K562 (cell line): ENCODE results near the gene UBA52. TPM values are rescaled to one million over a fixed set of nuclear protein-coding genes. Genes with fewer than 3 reads are reported as not detected.

Source experiments
- ASH1L ChIP-seq: fragments of 450-650 bp; IDR thresholded peaks from 2 replicates; pipeline ENCODE4 v1.6.1; 2018; ENCODE audit warnings: borderline replicate concordance, mild to moderate bottlenecking, low read depth; ENCODE audit not compliant: partially characterized antibody
- CBFA2T2 ChIP-seq: fragments of 450-650 bp; conservative IDR thresholded peaks from 2 replicates; pipeline ENCODE4 v1.6.1; 2017; ENCODE audit warnings: mild to moderate bottlenecking
- CCNT2 ChIP-seq: IDR thresholded peaks from 2 replicates; pipeline ENCODE4 v1.6.1; 2011; ENCODE audit warnings: borderline replicate concordance, low read depth, mild to moderate bottlenecking, moderate library complexity, mixed read lengths, low read length; ENCODE audit not compliant: insufficient read length; ENCODE audit errors: extremely low read depth
- DLX4 ChIP-seq: fragments of 250-450 bp; sonication (Bioruptor Pico); IDR thresholded peaks from 2 replicates; pipeline ENCODE4 v1.6.1; 2021; ENCODE audit warnings: mild to moderate bottlenecking
- HBP1 ChIP-seq: fragments of 450-650 bp; formaldehyde crosslinking; IDR thresholded peaks from 2 replicates; pipeline ENCODE4 v1.4.0; 2022; ENCODE audit warnings: missing genetic modification characterization
- HDAC6 ChIP-seq: IDR thresholded peaks from 2 replicates; pipeline ENCODE4 v1.6.1; 2012; ENCODE audit warnings: low read depth, mild to moderate bottlenecking, control low read depth, inconsistent platforms, low read length, moderate library complexity
- HMBOX1 ChIP-seq: sonication (generic); IDR thresholded peaks from 2 replicates; pipeline ENCODE4 v1.6.1; 2016
- MAFK ChIP-seq: IDR thresholded peaks from 2 replicates; pipeline ENCODE4 v1.6.1; 2011; ENCODE audit warnings: low read length, improper control_type of control experiment
- NELFE ChIP-seq: IDR thresholded peaks from 2 replicates; pipeline ENCODE4 v1.6.1; 2011; ENCODE audit warnings: mild to moderate bottlenecking; ENCODE audit not compliant: insufficient read depth, insufficient read length
- NR1H2 ChIP-seq: sonication (generic); formaldehyde crosslinking; IDR thresholded peaks from 2 replicates; pipeline ENCODE4 v1.4.0; 2020; ENCODE audit warnings: mild to moderate bottlenecking, missing genetic modification reagents
- PHB2 ChIP-seq: fragments of 450-650 bp; IDR thresholded peaks from 2 replicates; pipeline ENCODE4 v1.6.1; 2017; ENCODE audit warnings: low read depth
- RBBP5 ChIP-seq: fragments of 200-600 bp; sonication (generic); IDR thresholded peaks from 2 replicates; pipeline ENCODE4 v1.6.1; 2012; ENCODE audit warnings: borderline replicate concordance, mild to moderate bottlenecking, low read length, control low read depth, inconsistent platforms; ENCODE audit not compliant: insufficient read depth, poor library complexity, severe bottlenecking
- RBM22 ChIP-seq: fragments of 200-400 bp; formaldehyde crosslinking; IDR thresholded peaks from 2 replicates; pipeline ENCODE4 v1.6.1; 2018; ENCODE audit warnings: low read length, low read depth; ENCODE audit not compliant: poor library complexity, severe bottlenecking
- RFX5 ChIP-seq: IDR thresholded peaks from 2 replicates; pipeline ENCODE4 v1.6.1; 2011; ENCODE audit warnings: low read depth, mild to moderate bottlenecking, improper control_type of control experiment, low read length
- SMAD3 ChIP-seq: fragments of 450-650 bp; formaldehyde crosslinking; conservative IDR thresholded peaks from 2 replicates; pipeline ENCODE4 v1.4.0; 2020; ENCODE audit warnings: mild to moderate bottlenecking
- TAF9B ChIP-seq: fragments of 450-650 bp; IDR thresholded peaks from 2 replicates; pipeline ENCODE4 v1.6.1; 2018; ENCODE audit warnings: mild to moderate bottlenecking; ENCODE audit not compliant: partially characterized antibody
- TEAD4 ChIP-seq, 2 experiments: sonication (generic) in 1 of 2; formaldehyde crosslinking in 1 of 2; IDR thresholded peaks; 2 replicates each; pipeline versions ENCODE4 v1.6.1 to v1.8.0; 2012 to 2022; ENCODE audit warnings: borderline replicate concordance in 1 of 2, inconsistent platforms in 1 of 2, low read length in 1 of 2, mild to moderate bottlenecking in 1 of 2, missing genetic modification reagents in 1 of 2
- ZBTB17 ChIP-seq: fragments of 450-650 bp; formaldehyde crosslinking; IDR thresholded peaks from 2 replicates; pipeline ENCODE4 v1.4.0; 2020; ENCODE audit warnings: mild to moderate bottlenecking
- ZBTB49 ChIP-seq: sonication (generic); formaldehyde crosslinking; IDR thresholded peaks from 2 replicates; pipeline ENCODE4 v1.8.0; 2022; ENCODE audit warnings: missing genetic modification reagents, mild to moderate bottlenecking, borderline replicate concordance
- polyA plus RNA-seq, 8 experiments: library from polyadenylated mRNA; depleted of rRNA in 4 of 8; stranded (reverse) in 5 of 8; unstranded in 3 of 8; fragments of >200 nt; fragmentation: Nextera tagmentation in 2 of 8; fragmentation: Illumina TruSeq in 1 of 8; extraction: Ambion mirVana in 2 of 8; extraction: Trizol in 1 of 8; gene quantifications; 2 replicates each; pipeline versions ENCODE4 v1.2.1 to v1.2.3, GENCODE V29; 2011 to 2014; ENCODE audit warnings: inconsistent platforms in 1 of 8, missing spikeins in 1 of 8
- total RNA-seq, 7 experiments: library from RNA; depleted of rRNA in 6 of 7; stranded (reverse); fragments of >200 nt in 6 of 7; fragmentation: Illumina TruSeq in 2 of 7; extraction: Trizol in 2 of 7; gene quantifications; 2 replicates each; pipeline versions ENCODE4 v1.2.1 to v1.2.3, GENCODE V29; 2011 to 2021; ENCODE audit warnings: low replicate concordance in 1 of 7

UBA52 gene
- total and polyA plus RNA-seq, 9 of the 15 experiments (the other 6 are each of a cell fraction or from before 2014, with no cell fraction given), result 1,110 to 2,751 (median 1,733) TPM

GRCh38 chr19:18571564-18572344 lies at the start of gene UBA52 (continued):
- TF ChIP-seq MAFK (peak; percentile 20; the same call in 1 of the 2 replicates), RFX5 (no peak), RBBP5 (peak; percentile 83), CCNT2 (peak; percentile 95), PHB2 (no peak), HDAC6 (no peak), HMBOX1 (no peak), NR1H2 (CRISPR knock-in tag) (no peak; the same call in 1 of the 2 replicates), CBFA2T2 (peak; percentile 33; the same call in 1 of the 2 replicates), ZBTB17 (CRISPR knock-in tag) (no peak), ASH1L (no peak), DLX4 (no peak), TAF9B (no peak), TEAD4 (IDR thresholded peaks at IDR 0.05; ENCODE audit: low read length) (0 out of 2 replicates have a peak, but pooled peaks have one; percentile 4), TEAD4 (CRISPR knock-in tag; IDR thresholded peaks at IDR 0.05; ENCODE audit: borderline replicate concordance) (no peak), RBM22 (peak; percentile 76), HBP1 (CRISPR knock-in tag) (no peak), ZBTB49 (CRISPR knock-in tag) (no peak), NELFE (no peak), SMAD3 (CRISPR knock-in tag) (no peak)
